ENCODE results near the gene SOAT2. TPM values are rescaled to one million over a fixed set of nuclear protein-coding genes. Genes with fewer than 3 reads are reported as not detected.

Gene SOAT2
- total RNA-seq, 2 donors from 2014 or later: not detected

DNA sequence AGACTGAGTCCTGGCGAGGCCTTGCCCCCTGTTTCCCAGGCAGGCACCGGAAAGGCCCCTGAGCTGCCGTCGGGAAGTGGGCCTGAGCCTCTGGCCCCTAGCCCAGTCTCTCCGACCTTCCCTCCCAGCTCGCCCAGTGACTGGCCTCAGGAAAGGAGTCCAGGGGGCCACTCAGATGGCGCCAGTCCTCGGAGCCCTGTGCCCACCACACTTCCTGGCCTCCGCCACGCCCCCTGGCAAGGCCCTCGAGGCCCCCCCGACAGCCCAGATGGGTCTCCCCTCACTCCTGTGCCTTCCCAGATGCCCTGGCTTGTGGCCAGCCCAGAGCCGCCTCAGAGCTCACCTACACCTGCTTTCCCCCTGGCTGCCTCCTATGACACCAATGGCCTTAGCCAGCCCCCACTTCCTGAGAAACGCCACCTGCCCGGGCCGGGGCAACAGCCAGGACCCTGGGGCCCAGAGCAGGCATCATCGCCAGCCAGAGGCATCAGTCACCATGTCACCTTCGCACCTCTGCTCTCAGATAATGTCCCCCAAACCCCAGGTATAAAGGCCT lies 42.5 kb upstream of the SOAT2 start:
- H3K4me1 ChIP-seq: peaks cover 0 to 88% of the 10 kb centered on the region in 2 donors
- H3K27ac ChIP-seq: peak overlapping the region; percentile 54 to 60
- TF ChIP-seq, protein P1, sequence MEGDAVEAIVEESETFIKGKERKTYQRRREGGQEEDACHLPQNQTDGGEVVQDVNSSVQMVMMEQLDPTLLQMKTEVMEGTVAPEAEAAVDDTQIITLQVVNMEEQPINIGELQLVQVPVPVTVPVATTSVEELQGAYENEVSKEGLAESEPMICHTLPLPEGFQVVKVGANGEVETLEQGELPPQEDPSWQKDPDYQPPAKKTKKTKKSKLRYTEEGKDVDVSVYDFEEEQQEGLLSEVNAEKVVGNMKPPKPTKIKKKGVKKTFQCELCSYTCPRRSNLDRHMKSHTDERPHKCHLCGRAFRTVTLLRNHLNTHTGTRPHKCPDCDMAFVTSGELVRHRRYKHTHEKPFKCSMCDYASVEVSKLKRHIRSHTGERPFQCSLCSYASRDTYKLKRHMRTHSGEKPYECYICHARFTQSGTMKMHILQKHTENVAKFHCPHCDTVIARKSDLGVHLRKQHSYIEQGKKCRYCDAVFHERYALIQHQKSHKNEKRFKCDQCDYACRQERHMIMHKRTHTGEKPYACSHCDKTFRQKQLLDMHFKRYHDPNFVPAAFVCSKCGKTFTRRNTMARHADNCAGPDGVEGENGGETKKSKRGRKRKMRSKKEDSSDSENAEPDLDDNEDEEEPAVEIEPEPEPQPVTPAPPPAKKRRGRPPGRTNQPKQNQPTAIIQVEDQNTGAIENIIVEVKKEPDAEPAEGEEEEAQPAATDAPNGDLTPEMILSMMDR (IDR thresholded peaks at IDR 0.05): no peak
- no peak for DNase-seq (ENCODE audit: low spot score)
- no peaks in the 10 kb centered on the region for H3K9me3 ChIP-seq
- H3K36me3 ChIP-seq: peaks cover 97% of the 10 kb centered on the region
- H3K27me3 ChIP-seq: no peaks in the 10 kb centered on the region
- H3K4me3 ChIP-seq: no peak overlapping the region

DNA sequence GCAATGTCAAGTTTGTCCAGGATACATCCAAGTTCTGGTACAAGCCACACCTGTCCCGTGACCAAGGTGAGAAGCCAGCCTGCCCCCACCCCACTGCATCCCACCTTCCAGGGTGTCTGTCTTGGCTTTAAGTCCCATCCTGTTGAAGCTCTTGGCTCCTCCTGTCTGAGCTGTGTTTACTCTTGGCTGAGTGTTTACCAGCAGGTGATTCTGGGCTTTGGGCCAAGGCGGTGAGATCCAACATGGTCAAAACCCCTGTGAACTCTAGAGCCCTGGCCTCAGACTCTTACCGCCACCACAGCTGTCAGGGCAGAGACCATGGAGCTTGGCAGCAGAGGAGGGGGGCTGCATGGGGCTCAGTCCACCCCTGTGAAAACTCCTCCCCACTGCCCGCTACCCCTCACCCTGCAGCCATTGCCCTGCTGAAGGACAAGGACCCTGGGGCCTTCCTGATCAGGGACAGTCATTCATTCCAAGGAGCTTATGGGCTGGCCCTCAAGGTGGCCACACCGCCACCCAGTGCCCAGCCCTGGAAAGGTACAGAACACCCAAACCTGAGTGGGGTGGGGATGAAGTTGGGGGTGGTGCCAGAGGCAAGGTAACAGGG lies 41.8 kb upstream of the SOAT2 start:
- Histone ChIP-seq H3K9me3 (no peaks in the 10 kb centered on the region), H3K36me3 (peaks cover 94% of the 10 kb centered on the region), H3K4me1 (peaks cover 0 to 90% of the 10 kb centered on the region in 2 donors), H3K4me3 (no peak overlapping the region), H3K27me3 (no peaks in the 10 kb centered on the region), H3K27ac (peak overlapping the region; percentile 54 to 60)
- no peak for DNase-seq (ENCODE audit: low spot score)
- TF ChIP-seq, protein P1 (IDR thresholded peaks at IDR 0.05): no peak

DNA sequence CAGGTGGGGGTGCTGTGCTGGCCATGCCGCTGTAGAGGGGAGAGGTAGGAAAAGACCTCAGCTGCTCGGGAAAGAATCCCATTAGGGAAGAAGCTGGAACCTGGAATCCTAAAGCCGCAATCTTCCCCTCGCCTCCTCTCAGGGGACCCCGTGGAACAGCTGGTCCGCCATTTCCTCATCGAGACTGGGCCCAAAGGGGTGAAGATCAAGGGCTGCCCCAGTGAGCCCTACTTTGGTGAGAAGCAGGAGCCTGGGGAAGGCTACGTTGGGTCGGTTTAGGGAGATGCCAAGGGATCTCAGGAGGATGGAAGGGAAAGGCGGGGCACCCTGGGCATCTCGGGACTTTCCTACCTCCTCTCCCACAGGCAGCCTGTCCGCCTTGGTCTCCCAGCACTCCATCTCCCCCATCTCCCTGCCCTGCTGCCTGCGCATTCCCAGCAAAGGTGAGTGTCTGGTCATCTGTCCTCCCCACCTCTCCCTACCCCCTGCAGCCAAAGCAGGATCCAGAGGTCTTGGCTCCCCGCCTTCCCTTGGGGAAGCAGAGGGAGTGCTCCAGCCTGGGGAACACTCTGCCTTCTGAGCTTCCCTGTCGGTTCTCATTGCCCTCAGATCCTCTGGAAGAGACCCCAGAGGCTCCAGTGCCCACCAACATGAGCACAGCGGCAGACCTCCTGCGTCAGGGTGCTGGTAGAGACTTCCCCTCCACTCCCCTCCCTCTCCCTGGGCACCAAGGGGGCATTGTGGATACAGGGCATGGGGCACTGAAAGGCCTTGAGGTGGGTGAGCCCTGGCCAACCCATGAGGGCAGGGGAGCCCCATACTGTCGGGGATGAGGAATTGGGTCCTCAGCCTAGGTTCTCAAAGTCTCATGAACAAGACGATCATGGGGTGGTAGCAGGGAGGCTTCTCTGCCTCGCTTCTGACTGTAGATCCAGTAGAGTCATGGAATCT lies 41.0 kb upstream of the SOAT2 start:
- Histone ChIP-seq H3K4me1 (peaks cover 0 to 89% of the 10 kb centered on the region in 2 donors), H3K36me3 (peaks cover 90% of the 10 kb centered on the region), H3K9me3 (no peaks in the 10 kb centered on the region), H3K4me3 (no peak overlapping the region), H3K27ac (peak overlapping the region; percentile 54 to 80), H3K27me3 (no peaks in the 10 kb centered on the region)
- TF ChIP-seq, protein P1 (IDR thresholded peaks at IDR 0.05): no peak
- no peak for DNase-seq (ENCODE audit: low spot score)

DNA sequence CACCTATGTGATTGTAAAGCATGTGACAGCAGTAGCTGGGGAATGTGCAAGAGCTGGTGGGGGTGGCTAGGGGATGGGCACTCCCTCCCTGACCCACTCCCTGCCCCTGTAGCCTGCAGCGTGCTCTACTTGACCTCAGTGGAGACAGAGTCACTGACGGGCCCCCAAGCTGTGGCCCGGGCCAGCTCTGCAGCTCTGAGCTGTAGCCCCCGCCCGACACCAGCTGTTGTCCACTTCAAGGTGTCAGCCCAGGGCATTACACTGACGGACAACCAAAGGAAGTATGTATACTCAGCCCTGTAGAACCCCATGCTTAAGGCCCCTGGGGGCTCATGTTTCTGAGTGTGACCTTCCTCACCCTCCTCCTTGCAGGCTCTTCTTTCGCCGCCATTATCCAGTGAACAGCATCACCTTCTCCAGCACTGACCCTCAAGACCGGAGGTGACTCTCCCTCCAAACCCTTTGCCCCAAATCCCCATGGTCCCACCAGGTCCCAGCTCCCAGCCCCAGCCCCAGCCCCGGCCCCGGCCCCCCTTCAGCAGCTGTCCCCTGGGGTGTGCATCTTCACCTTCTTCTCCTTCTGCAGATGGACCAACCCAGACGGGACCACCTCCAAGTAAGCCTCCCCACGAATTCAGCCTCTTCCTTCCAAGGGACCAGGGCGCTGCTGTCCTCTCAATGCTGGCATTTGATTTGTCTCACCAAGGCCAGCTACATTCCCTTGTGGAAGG lies 40.1 kb upstream of the SOAT2 start:
- Histone ChIP-seq H3K4me1 (peaks cover 0 to 82% of the 10 kb centered on the region in 2 donors), H3K36me3 (peaks cover 89% of the 10 kb centered on the region), H3K4me3 (no peak overlapping the region), H3K27me3 (no peaks in the 10 kb centered on the region), H3K27ac (peak overlapping the region; percentile 67 to 80), H3K9me3 (no peaks in the 10 kb centered on the region)
- TF ChIP-seq, protein P1 (IDR thresholded peaks at IDR 0.05): no peak
- peak; percentile 59 for DNase-seq (ENCODE audit: low spot score)

Data from right atrium auricular region (tissue), 2 donors.